Measurements from ENCODE around the gene NADSYN1.
A peak's percentile ranks its signal among the peaks of the same experiment; 100 is the strongest.

Gene NADSYN1

GRCh38 chr11:71451596-71452198 lies 1.3 kb upstream of the NADSYN1 start:
- peak; percentile 67 for DNase-seq (ENCODE audit: low spot score)

GRCh38 chr11:71452199-71453036 lies 585 bp upstream of the NADSYN1 start:
- DNase-seq (ENCODE audit: low spot score) = peak; percentile 61

DNA sequence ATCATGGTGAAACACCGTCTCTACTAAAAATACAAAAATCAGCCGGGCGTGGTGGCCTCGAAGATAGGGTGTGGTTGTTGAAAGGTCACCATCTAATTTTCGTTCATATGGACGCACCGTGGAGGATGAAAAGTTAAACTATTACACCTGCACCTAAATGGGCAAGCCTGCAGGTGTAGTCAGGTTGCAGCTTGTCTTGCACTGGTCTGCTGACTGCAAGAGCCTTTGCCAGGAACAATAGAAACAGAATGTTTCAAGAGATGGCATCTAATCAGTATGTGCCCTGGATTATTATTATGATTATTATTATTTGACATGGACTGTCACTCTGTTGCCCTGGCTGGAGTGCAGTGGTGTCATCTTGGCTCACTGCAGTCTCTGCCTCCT lies 908 bp downstream of the NADSYN1 start:
- DNase-seq (ENCODE audit: low spot score) = peak; percentile 5

GRCh38 chr11:71454470-71455113 lies 1.6 kb downstream of the NADSYN1 start:
- DNase-seq (ENCODE audit: low spot score) = no peak

DNA sequence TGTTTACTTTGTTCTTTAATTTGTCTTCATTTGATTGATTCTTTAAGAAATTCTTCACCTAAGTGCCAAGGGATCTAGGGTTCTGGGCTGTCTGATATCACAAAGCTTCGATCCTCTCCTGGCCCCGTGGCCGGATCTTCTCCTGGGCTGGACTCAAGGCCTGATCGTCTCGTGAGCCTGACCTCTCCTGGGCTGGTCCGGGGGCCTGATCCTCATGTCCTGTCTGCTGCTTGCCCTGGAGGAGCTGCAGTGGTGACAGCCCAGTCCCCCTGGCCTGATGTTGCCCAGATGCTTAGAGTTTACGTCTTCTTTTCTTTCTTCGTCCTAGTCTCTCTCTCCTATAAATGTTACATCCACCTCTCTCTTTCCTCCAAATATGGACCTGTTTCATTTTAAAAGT lies 3.3 kb downstream of the NADSYN1 start:
- no peak for DNase-seq (ENCODE audit: low spot score)

GRCh38 chr11:71456831-71457230 lies 3.8 kb downstream of the NADSYN1 start:
- DNase-seq (ENCODE audit: low spot score) = no peak

- no peak for DNase-seq (ENCODE audit: low spot score)
These were observed 5.4 kb downstream of the NADSYN1 start for GRCh38 chr11:71458146-71459070.

GRCh38 chr11:71459076-71459766 lies 6.2 kb downstream of the NADSYN1 start:
- no peak for DNase-seq (ENCODE audit: low spot score)

GRCh38 chr11:71459767-71460320 lies 6.8 kb downstream of the NADSYN1 start:
- DNase-seq (ENCODE audit: low spot score) = no peak

GRCh38 chr11:71461696-71462095 lies 8.7 kb downstream of the NADSYN1 start:
- DNase-seq (ENCODE audit: low spot score) = no peak

DNA sequence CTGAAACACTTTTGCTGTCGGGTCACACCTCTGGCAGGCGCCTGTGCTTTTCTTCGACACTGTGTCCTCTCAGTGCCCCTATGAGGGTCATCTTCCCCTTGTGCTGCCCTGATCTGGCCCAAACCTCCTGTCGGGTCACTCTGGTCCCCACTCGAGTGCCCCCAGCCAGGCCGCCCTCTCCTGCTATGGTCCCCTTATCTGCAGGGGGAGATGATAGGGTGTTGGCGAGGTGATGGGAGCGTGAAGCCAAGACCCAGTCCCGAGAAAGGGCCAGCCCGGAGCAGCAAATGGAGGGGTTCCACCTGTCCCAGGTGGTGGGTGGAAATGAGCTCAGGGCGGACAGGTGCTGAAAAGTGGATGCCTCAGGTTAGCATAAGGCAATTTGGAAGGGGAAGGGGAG lies 9.7 kb downstream of the NADSYN1 start:
- DNase-seq (ENCODE audit: low spot score) = no peak

- DNase-seq (ENCODE audit: low spot score) = no peak
These were observed 10.6 kb downstream of the NADSYN1 start for GRCh38 chr11:71463331-71464211.

DNA sequence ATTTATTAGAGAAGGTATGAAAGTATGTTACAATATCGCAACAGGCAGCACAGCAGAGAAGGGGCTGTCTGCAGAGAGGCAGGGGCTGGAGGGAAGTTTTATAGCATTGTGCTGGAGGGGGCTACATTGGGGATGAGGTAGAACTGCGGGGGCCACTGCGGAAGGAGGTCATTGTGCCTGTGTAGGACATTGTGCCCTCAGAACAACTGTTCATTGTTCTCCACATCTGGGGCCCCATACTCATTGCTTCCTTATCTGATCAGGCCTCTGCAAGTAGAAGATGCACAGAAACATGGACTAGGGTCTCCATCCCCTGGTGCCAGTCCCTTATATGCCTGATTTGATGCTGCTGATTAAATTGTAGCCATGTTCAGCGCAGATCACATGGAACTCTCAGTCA lies 12.1 kb downstream of the NADSYN1 start:
- DNase-seq (ENCODE audit: low spot score) = no peak

DNA sequence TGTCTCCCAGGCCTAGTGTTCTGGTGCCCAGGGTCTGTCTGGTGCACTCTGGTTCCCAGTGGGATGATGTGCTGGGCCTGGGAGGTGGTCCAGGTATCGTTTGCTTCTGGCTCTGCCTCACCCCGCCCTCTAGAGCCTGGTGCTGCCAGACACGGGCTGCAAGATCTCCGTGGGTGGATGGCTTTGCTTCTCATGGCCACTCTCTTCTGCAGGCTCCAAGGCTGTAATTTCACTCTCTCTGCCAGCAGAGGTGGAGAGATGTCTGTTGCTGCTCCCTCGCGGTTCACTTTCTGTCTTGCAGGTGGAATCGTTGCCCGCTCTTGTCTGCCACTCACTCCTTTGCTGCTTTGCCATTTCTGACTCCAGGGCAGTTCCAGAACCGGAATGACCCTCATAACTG lies 13.4 kb downstream of the NADSYN1 start:
- no peak for DNase-seq (ENCODE audit: low spot score)

DNA sequence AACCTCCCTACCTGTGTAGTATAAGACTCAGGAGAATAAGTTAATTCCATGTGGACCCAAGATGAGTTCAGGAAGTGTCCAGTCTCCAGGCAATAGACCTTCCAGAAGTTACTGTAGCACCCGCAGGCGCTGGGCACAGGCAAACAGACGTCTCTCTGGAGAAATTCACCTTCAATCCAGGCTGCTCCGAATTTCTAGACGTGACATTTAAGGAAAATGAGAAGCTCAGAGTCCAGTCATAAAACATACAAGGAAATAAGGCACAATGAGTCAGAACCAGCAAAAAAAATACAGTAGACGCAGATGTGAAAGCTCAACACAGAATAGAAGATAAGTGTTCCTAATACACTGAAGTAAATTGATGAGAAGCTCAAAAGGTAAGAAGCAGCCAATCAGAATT lies 14.2 kb downstream of the NADSYN1 start:
- DNase-seq (ENCODE audit: low spot score) = no peak

DNA sequence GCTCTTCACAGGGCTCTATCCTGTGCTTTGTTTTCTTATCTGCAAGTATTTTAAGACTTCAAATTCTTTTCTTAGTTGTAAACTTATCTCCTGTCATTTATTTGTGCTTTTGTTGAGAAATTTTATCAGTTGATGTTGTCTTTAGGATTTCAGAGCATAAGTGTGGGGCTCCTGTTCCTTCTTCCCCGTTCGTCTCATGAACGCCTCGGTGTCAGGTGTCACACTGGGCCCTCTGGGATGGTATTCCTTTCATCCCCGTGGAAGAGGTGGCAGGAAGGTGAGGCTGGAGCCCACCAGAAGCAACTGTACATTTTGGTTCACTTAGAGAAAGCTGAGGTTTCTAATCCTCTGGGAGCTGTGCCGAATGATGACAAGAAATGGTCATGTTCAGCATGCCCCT lies 17.9 kb downstream of the NADSYN1 start:
- no peak for DNase-seq (ENCODE audit: low spot score)

DNA sequence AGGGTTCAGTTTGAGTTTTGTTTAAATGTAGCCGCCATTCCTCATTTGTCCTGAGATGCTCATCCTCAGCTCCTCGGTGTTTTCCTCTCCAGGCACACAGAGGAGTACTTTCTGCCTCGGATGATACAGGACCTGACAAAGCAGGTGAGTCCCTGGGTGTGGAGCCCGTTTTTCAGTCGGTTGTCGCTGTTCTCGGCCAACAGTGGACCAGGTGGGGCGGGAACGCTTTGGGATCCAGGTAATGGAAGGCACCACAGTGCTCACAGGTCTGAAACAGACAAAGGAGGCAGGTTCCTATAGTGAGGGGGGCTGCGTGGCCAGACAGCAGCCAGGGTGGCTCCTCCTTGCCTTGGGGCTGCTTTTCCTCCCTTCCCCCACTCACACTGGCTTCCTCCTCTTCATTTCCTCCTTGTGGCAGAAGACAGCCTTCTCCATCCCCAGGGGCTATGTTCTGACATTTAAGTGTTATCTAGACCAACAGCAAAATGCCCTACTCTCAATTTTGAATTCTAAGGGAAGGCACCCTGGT lies 19.4 kb downstream of the NADSYN1 start:
- no peak for DNase-seq (ENCODE audit: low spot score)

DNA sequence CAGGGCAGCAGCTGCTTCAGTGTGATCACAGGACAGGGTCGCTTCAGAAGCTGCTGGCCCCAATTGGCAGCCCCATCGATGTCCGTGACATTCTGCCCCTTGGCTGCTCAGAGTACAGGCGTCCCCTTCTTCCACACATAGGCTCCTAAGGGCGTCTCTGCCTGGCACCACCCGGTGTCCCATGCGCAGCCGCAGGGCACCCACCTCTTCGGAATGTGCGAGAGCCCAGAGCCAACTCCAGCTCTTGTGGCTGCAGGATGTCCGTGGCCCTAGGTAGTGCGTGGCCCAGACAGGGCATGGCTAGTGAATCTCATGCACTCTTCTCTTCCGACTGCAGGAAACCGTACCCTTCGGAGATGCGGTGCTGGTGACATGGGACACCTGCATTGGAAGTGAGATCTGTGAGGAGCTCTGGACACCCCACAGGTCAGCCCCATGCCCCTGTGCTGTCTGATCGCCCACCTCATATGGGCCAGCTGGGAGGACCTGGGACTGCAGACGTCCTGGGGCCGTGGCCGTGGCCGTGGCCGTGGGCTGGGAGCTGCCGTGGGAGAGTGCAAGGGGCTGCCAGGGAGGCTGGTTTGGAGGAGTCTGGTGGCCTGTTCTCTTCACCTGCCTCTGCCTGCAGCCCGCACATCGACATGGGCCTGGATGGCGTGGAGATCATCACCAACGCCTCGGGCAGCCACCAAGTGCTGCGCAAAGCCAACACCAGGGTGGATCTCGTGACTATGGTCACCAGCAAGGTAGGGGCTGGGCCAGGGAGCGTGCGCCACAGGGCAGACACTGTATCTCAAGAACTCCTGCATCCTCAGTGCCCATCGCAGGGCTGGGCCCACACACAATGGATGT lies 20.2 kb downstream of the NADSYN1 start:
- no peak for DNase-seq (ENCODE audit: low spot score)

GRCh38 chr11:71473793-71474080 lies 20.7 kb downstream of the NADSYN1 start:
- no peak for DNase-seq (ENCODE audit: low spot score)
